Adrenal gland (tissue), 19 donors: ENCODE results near the gene FMNL2. TPM values are rescaled to one million over a fixed set of nuclear protein-coding genes. Genes with fewer than 3 reads are reported as not detected.

Experiments used
- DNase-seq, 7 donors: peaks; one replicate each; pipeline ENCODE4 v3.0.0-alpha.2; 2019 to 2020
- H3K27ac ChIP-seq, 5 donors: fragments of 200-600 bp; sonication (generic) in 4 of 5; 1 replicate in 3 of 5; 2 replicates in 2 of 5; pipeline versions ENCODE4 v1.5.1 to v1.8.0; 2016 to 2020; ENCODE audit warnings: mild to moderate bottlenecking in 1 of 5
- H3K27me3 ChIP-seq: fragments of 200-600 bp; 2 replicates; pipeline ENCODE4 v1.8.0; 2021
- H3K36me3 ChIP-seq, 2 donors: fragments of 200-600 bp; replicated peaks in 1 of 2; 1 replicate in 1 of 2; 2 replicates in 1 of 2; pipeline versions ENCODE4 v1.5.1 to v1.8.0; 2018 to 2022
- H3K4me1 ChIP-seq, 2 donors: fragments of 200-600 bp; replicated peaks in 1 of 2; 1 replicate in 1 of 2; 2 replicates in 1 of 2; pipeline versions ENCODE4 v1.5.1 to v1.8.0; 2018 to 2021
- H3K4me3 ChIP-seq, 4 donors: fragments of 200-600 bp; sonication (generic) in 3 of 4; one replicate each; pipeline ENCODE4 v1.5.1; 2016 to 2018
- H3K9me3 ChIP-seq, 3 donors: fragments of 200-600 bp; sonication (generic) in 1 of 3; replicated peaks in 1 of 3; 1 replicate in 2 of 3; 2 replicates in 1 of 3; pipeline versions ENCODE4 v1.5.1 to v1.8.0; 2016 to 2021
- CTCF ChIP-seq, 6 experiments: fragments of 450-650 bp in 4 of 6; fragments of 200-600 bp in 2 of 6; sonication (generic) in 1 of 6; IDR thresholded peaks; 1 replicate in 5 of 6; 2 replicates in 1 of 6; pipeline versions ENCODE4 v1.5.1 to v1.8.0; 2016 to 2021; ENCODE audit warnings: antibody characterized with exemption in 6 of 6, mild to moderate bottlenecking in 2 of 6, moderate library complexity in 1 of 6
- POLR2A ChIP-seq, 2 donors: fragments of 450-650 bp; IDR thresholded peaks; one replicate each; pipeline ENCODE4 v1.6.1; 2017; ENCODE audit warnings: antibody characterized with exemption in 2 of 2, mild to moderate bottlenecking in 2 of 2, moderate library complexity in 1 of 2
- WGBS, 4 donors: extraction: QIAGEN DNeasy Blood & Tissue Kit in 2 of 4; methylation state at CpG; one replicate each; pipeline versions ENCODE4 v1.1.5 to v1.1.7; 2013 to 2017; 5-methylcytosine and 5-hydroxymethylcytosine counted together
- intact Hi-C, 2 donors: fragments of 100-400 bp; cut with DNase I; formaldehyde crosslinking; loops; one replicate each; pipeline versions ENCODE4 v1.14.1 to v1.15.0; 2022 to 2023
- long read RNA-seq, 10 donors: library from polyadenylated mRNA in 3 of 10; unstranded in 2 of 10; stranded (forward) in 1 of 10; transcript quantifications; one replicate each; pipeline ENCODE4 v2.0.0 and lab custom pipeline, GENCODE V29; 2021 to 2026
- polyA plus RNA-seq, 3 donors: library from polyadenylated mRNA; stranded (reverse); fragments of 200-250 nt in 2 of 3; fragments of 350-450 nt in 1 of 3; fragmentation: Illumina TruSeq in 1 of 3; extraction: RNeasy Lipid Tissue Mini Kit (QIAGEN cat#74804) in 1 of 3; gene quantifications; one replicate each; pipeline ENCODE4 v1.2.3, GENCODE V29; 2013 to 2014
- total RNA-seq, 9 donors: library from RNA; depleted of rRNA in 4 of 9; stranded (reverse); fragments of >200 nt in 4 of 9; fragments of 120-200 nt in 1 of 9; fragmentation: NEBNext Ultra II Directional in 1 of 9; extraction: Animal tissue kit (Norgen Biotek cat#: 25700) in 1 of 9; gene quantifications; one replicate each; pipeline versions ENCODE4 v1.1.0 to v1.2.4, GENCODE V29; 2013 to 2023
- donor health status: healthy with polysubstance abuse.
- donor health status: Bipolar disorder and iron deficiency.
- donor health status: DM: yes; HTN: yes; CAD: no.
- donor health status: DM: no; HTN: no; CAD: no.
- donor health status: DM: no; HTN: no; CAD: no.
- donor health status: DM: yes; HTN: yes; CAD: no.

Gene FMNL2
- total RNA-seq (10 to 100 TPM; 23.5 to 51.6 (median 34.2) TPM), polyA plus RNA-seq (10 to 100 TPM; 26.1 to 54.2 (median 41.6) TPM)
- long read RNA-seq, donor 1, partial matches to known transcripts, result 72 of 72 reads
- long read RNA-seq, donor 1, other reads (novel, unspliced or antisense), result 0 of 72 reads
- long read RNA-seq, donor 2, result 0 reads
- long read RNA-seq, donor 3, partial matches to known transcripts, result 46 of 46 reads
- long read RNA-seq, donor 3, other reads (novel, unspliced or antisense), result 0 of 46 reads
- long read RNA-seq, donor 4, partial matches to known transcripts, result 2 of 4 reads
- long read RNA-seq, donor 4, other reads (novel, unspliced or antisense), result 2 of 4 reads
- long read RNA-seq, donor 5, partial matches to known transcripts, result 0 of 5 reads
- long read RNA-seq, donor 5, other reads (novel, unspliced or antisense), result 5 of 5 reads
- long read RNA-seq, donor 6, partial matches to known transcripts, result 0 of 1 reads
- long read RNA-seq, donor 6, other reads (novel, unspliced or antisense), result 1 of 1 reads
- long read RNA-seq, donor 7, partial matches to known transcripts, result 40 of 46 reads
- long read RNA-seq, donor 7, other reads (novel, unspliced or antisense), result 6 of 46 reads
- long read RNA-seq, donor 8, result 0 reads
- long read RNA-seq, donor 9, partial matches to known transcripts, result 7 of 7 reads
- long read RNA-seq, donor 9, other reads (novel, unspliced or antisense), result 0 of 7 reads
- long read RNA-seq, donor 10, result 0 reads

GRCh38 chr2:152335016-152335725 lies at the start of gene FMNL2:
TSS of gene FMNL2 (plus strand) at chr2:152335174.
- TF ChIP-seq POLR2A (IDR thresholded peaks at IDR 0.05), result peak; percentile 66 to 84
- TF ChIP-seq CTCF (IDR thresholded peaks at IDR 0.05), result peak in 1 of 6 experiments; percentile 13
- peak; percentile 84 to 91 (median 89) for DNase-seq
- WGBS, 4 donors, result 0 to 1% (median 0%) methylated on average over 1 to 85 of the region's 85 CpGs
- H3K36me3 ChIP-seq, result no peaks in the 10 kb centered on the region
- H3K27me3 ChIP-seq, result no peaks in the 10 kb centered on the region
- H3K27ac ChIP-seq, result peak within 1 kb of the TSS; percentile 48 to 89 (median 78)
- H3K4me1 ChIP-seq, result peaks cover 0 to 16% of the 10 kb centered on the region in 2 donors
- intact Hi-C loops, result loop anchor here (10.0 kb wide), 3 partner anchors 140 to 300 kb away; no protein-coding TSS in a partner anchor
- no peaks in the 10 kb centered on the region for H3K9me3 ChIP-seq
- peak within 1 kb of the TSS; percentile 79 to 97 (median 92) for H3K4me3 ChIP-seq

- H3K27me3 ChIP-seq, result no peaks in the 10 kb centered on the region
- H3K36me3 ChIP-seq, result no peaks in the 10 kb centered on the region
- no peaks in the 10 kb centered on the region for H3K4me1 ChIP-seq
- intact Hi-C loops, result no loop called here
- no peak for DNase-seq
- no peak for TF ChIP-seq CTCF (IDR thresholded peaks at IDR 0.05)
- no peak for TF ChIP-seq POLR2A (IDR thresholded peaks at IDR 0.05)
- H3K9me3 ChIP-seq, result no peaks in the 10 kb centered on the region
- H3K4me3 ChIP-seq, result no peak overlapping the region
- H3K27ac ChIP-seq, result no peak overlapping the region
Measured at GRCh38 chr2:152292991-152293390, 42.0 kb upstream of the FMNL2 start.

GRCh38 chr2:152297715-152298114 lies 37.3 kb upstream of the FMNL2 start:
- Histone ChIP-seq H3K4me3 (no peak overlapping the region), H3K36me3 (no peaks in the 10 kb centered on the region), H3K9me3 (no peaks in the 10 kb centered on the region), H3K27ac (no peak overlapping the region), H3K27me3 (no peaks in the 10 kb centered on the region), H3K4me1 (no peaks in the 10 kb centered on the region)
- TF ChIP-seq POLR2A (IDR thresholded peaks at IDR 0.05) (no peak), CTCF (IDR thresholded peaks at IDR 0.05) (no peak)
- intact Hi-C loops, result no loop called here
- no peak for DNase-seq
- 95 to 100% (median 97%) methylated on average over 2 of the region's 2 CpGs for WGBS, 4 donors

- H3K36me3 ChIP-seq, result no peaks in the 10 kb centered on the region
- H3K9me3 ChIP-seq, result no peaks in the 10 kb centered on the region
- no peaks in the 10 kb centered on the region for H3K4me1 ChIP-seq
- intact Hi-C loops, result no loop called here
- H3K27ac ChIP-seq, result no peak overlapping the region
- WGBS, 4 donors, result 66 to 76% (median 70%) methylated on average over 1 of the region's 1 CpG
- H3K27me3 ChIP-seq, result no peaks in the 10 kb centered on the region
- TF ChIP-seq CTCF (IDR thresholded peaks at IDR 0.05), result no peak
- no peak for TF ChIP-seq POLR2A (IDR thresholded peaks at IDR 0.05)
- H3K4me3 ChIP-seq, result no peak overlapping the region
- DNase-seq, result no peak
Measured at GRCh38 chr2:152298754-152299153, 36.2 kb upstream of the FMNL2 start.
